Stomach smooth muscle (tissue), 2 donors: ENCODE results near the gene NBEA.

Source experiments
- H3K27ac ChIP-seq: one replicate; pipeline ENCODE4 v1.7.0; 2013; ENCODE audit warnings: mild to moderate bottlenecking, low read length, inconsistent platforms
- H3K27me3 ChIP-seq, 2 donors: one replicate each; pipeline ENCODE4 v1.7.0; 2013; ENCODE audit warnings: low read length in 2 of 2; ENCODE audit not compliant: insufficient read depth in 2 of 2, control insufficient read depth in 1 of 2
- H3K36me3 ChIP-seq, 2 donors: one replicate each; pipeline ENCODE4 v1.7.0; 2013; ENCODE audit warnings: low read length in 2 of 2; ENCODE audit not compliant: control insufficient read depth in 2 of 2, insufficient read depth in 2 of 2
- H3K4me1 ChIP-seq: one replicate; pipeline ENCODE4 v1.7.0; 2013; ENCODE audit warnings: low read length; ENCODE audit not compliant: control insufficient read depth, insufficient read depth
- H3K4me3 ChIP-seq, 2 donors: one replicate each; pipeline ENCODE4 v1.7.0; 2013; ENCODE audit warnings: low read length in 2 of 2
- H3K9ac ChIP-seq, 2 donors: one replicate each; pipeline ENCODE4 v1.7.0; 2013; ENCODE audit warnings: low read length in 2 of 2, mild to moderate bottlenecking in 1 of 2
- H3K9me3 ChIP-seq, 2 donors: one replicate each; pipeline ENCODE4 v1.7.0; 2013; ENCODE audit warnings: low read length in 2 of 2; ENCODE audit not compliant: control insufficient read depth in 2 of 2
- donor health status: healthy.
- donor health status: Pancreatic carcinoma.

The NBEA gene

GRCh38 chr13:35501661-35502235, 559.7 kb downstream of the NBEA start:
- Histone ChIP-seq H3K4me1 (peaks cover 3% of the 10 kb centered on the region), H3K27me3 (no peaks in the 10 kb centered on the region)

DNA sequence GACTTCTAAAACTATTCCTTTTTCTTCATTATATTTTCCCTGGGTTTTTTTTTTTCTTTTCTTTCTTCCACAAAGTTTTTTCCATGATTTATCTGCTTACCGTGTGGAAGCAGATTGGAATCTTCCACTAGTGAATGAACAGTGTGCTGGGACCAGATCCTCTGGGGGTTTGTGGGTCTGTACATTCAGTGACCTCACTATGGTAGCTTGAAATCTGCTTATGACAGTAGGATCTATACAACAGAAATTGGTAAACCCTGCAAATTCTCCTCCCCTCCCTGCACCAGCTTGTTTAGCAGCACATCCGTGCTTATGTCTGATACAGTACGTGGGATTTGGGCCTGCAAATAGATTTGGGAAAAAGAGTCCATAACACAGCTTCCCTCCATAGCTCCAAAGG, 560.4 kb downstream of the NBEA start:
- Histone ChIP-seq H3K4me3 (no peak overlapping the region), H3K27ac (no peak overlapping the region), H3K4me1 (peaks cover 3% of the 10 kb centered on the region), H3K9me3 (no peaks in the 10 kb centered on the region), H3K9ac (no peak overlapping the region), H3K36me3 (no peaks in the 10 kb centered on the region), H3K27me3 (no peaks in the 10 kb centered on the region)

More at GRCh38 chr13:35501661-35502235, 559.7 kb downstream of the NBEA start:
- H3K9me3 ChIP-seq, result no peaks in the 10 kb centered on the region
- H3K36me3 ChIP-seq, result no peaks in the 10 kb centered on the region
- no peak overlapping the region for H3K9ac ChIP-seq
- no peak overlapping the region for H3K27ac ChIP-seq
- H3K4me3 ChIP-seq, result no peak overlapping the region

- no peaks in the 10 kb centered on the region for H3K27me3 ChIP-seq
- H3K9ac ChIP-seq, result no peak overlapping the region
- H3K36me3 ChIP-seq, result no peaks in the 10 kb centered on the region
- H3K4me1 ChIP-seq, result no peaks in the 10 kb centered on the region
- no peak overlapping the region for H3K27ac ChIP-seq
- H3K9me3 ChIP-seq, result no peaks in the 10 kb centered on the region
- H3K4me3 ChIP-seq, result no peak overlapping the region
Observed at GRCh38 chr13:35512271-35512920, 570.3 kb downstream of the NBEA start.

- Histone ChIP-seq H3K9ac (no peak overlapping the region), H3K4me3 (no peak overlapping the region), H3K9me3 (no peaks in the 10 kb centered on the region), H3K4me1 (no peaks in the 10 kb centered on the region), H3K27me3 (no peaks in the 10 kb centered on the region), H3K36me3 (no peaks in the 10 kb centered on the region), H3K27ac (no peak overlapping the region)
Observed at GRCh38 chr13:35514061-35514477, 572.0 kb downstream of the NBEA start.

DNA sequence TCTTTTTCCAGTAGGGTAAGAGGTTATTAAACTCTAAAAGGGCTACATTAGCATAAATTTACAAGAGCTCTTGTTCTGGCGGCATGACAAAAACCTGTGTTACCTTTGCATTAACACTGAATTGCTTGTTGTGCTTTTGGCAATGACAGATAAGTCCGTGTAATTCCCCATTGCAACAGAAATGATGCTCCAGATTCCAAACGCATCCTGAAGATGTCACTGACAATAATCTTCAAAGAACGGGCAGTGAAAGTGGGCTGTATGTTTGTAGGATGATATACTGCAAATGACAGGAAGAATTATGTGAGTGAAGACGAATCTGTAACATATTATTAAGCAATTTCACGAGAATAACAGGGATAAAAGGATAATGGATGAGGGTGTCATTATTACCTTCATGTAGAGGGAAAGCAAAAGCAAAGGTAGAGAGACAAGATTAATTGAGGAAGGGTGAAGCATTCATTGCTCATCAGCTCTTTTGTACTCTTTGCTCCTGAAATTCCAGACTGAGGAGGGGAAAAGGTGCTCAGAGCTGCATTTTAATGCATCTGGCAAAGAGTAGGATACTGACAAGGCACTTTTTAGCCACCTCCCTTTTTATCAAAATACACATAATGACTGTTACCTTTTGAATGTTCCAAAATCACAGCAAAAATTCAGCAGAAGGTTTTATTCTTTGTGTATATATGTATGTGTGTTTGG, 572.9 kb downstream of the NBEA start:
- no peak overlapping the region for H3K27ac ChIP-seq

GRCh38 chr13:35518337-35518946, 576.4 kb downstream of the NBEA start:
- no peaks in the 10 kb centered on the region for H3K9me3 ChIP-seq
- H3K27me3 ChIP-seq, result no peaks in the 10 kb centered on the region
- no peaks in the 10 kb centered on the region for H3K36me3 ChIP-seq
- H3K9ac ChIP-seq, result no peak overlapping the region
- H3K4me1 ChIP-seq, result no peaks in the 10 kb centered on the region
- no peak overlapping the region for H3K27ac ChIP-seq
- H3K4me3 ChIP-seq, result no peak overlapping the region

More for the DNA sequence above, 572.9 kb downstream of the NBEA start:
- Histone ChIP-seq H3K9me3 (no peaks in the 10 kb centered on the region), H3K4me3 (no peak overlapping the region), H3K9ac (no peak overlapping the region), H3K36me3 (no peaks in the 10 kb centered on the region), H3K4me1 (no peaks in the 10 kb centered on the region), H3K27me3 (no peaks in the 10 kb centered on the region)

DNA sequence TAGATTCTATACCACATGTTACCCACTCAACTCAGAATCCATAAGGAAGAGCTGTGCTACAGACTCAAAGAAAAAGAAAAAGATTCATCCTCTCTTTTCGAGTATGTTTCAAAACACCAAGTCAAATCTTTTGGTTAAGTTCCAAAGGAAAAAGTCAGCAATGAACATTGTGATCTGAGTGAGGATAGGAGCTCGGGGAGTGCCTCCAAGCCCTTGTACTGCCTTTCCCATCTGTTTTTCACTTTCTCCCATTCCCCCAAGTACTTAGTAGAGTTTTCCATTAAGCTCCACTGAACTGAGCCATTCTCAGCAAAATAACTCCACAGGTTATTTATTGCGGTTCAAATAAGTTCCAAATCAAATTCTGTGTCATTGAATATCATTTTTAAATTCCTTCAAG, 582.1 kb downstream of the NBEA start:
- no peaks in the 10 kb centered on the region for H3K9me3 ChIP-seq
- H3K27me3 ChIP-seq, result no peaks in the 10 kb centered on the region
- no peak overlapping the region for H3K27ac ChIP-seq
- H3K4me1 ChIP-seq, result no peaks in the 10 kb centered on the region
- no peaks in the 10 kb centered on the region for H3K36me3 ChIP-seq
- H3K4me3 ChIP-seq, result no peak overlapping the region
- H3K9ac ChIP-seq, result no peak overlapping the region

DNA sequence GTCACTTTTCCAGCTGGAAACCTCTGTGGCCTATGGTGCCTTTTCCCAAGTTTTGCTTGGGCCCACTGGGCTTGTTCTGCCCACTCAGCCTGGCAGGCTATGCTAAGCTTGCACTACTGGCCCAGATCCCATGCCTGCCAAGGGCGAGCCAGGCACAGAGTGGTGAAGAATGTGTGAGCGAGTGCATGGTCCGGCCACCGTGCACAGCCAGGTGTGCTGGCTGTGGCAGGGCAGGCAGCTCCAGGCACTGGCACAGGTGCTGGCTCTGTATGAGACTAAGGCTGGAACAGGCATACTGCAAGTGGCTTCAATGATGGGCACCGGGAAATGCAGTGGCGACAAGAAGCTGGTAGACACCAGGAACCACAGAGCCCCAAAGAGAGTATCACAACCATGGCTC, 584.5 kb downstream of the NBEA start:
- Histone ChIP-seq H3K9me3 (no peaks in the 10 kb centered on the region), H3K4me3 (no peak overlapping the region), H3K27ac (no peak overlapping the region), H3K36me3 (no peaks in the 10 kb centered on the region), H3K27me3 (no peaks in the 10 kb centered on the region), H3K9ac (no peak overlapping the region), H3K4me1 (no peaks in the 10 kb centered on the region)

DNA sequence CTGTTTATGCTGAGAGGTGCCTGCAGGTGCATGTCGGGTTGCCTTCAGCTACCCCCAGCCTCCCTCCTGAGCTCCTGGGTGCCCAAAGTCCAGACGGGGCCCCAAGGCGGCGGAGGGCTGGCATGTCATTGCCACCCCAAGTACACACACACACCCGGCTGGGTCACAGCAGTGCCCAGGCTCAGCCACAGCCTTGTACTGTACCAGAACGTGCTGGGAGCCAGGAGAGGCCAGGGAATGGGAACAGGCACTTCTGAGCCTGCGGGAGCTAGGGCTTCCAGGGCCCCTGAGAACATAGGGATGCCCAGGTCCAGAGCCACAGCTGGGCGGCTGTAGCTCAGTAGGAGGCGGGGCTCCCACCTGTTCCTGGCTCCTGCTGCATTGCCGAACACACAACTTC, 585.4 kb downstream of the NBEA start:
- Histone ChIP-seq H3K27ac (no peak overlapping the region), H3K36me3 (no peaks in the 10 kb centered on the region), H3K9me3 (no peaks in the 10 kb centered on the region), H3K27me3 (no peaks in the 10 kb centered on the region), H3K4me3 (no peak overlapping the region), H3K4me1 (no peaks in the 10 kb centered on the region), H3K9ac (no peak overlapping the region)

- Histone ChIP-seq H3K36me3 (no peaks in the 10 kb centered on the region), H3K4me1 (no peaks in the 10 kb centered on the region), H3K4me3 (no peak overlapping the region), H3K27ac (no peak overlapping the region), H3K9ac (no peak overlapping the region), H3K27me3 (no peaks in the 10 kb centered on the region), H3K9me3 (no peaks in the 10 kb centered on the region)
Observed at GRCh38 chr13:35530147-35530546, 588.1 kb downstream of the NBEA start.
